MM.1S (cell line): ENCODE data around the gene SATB2.

ENCODE experiments used
- DNase-seq: peaks from one replicate; pipeline ENCODE4 v3.0.0-alpha.2; 2015
- H2AFZ ChIP-seq: fragments of 300-600 bp; sonication (generic); 2 replicates; pipeline ENCODE4 v1.6.0; 2016; ENCODE audit warnings: antibody characterized with exemption, low read length
- H3F3A ChIP-seq: fragments of 300-600 bp; sonication (generic); 2 replicates; pipeline ENCODE4 v1.6.1; 2016; ENCODE audit warnings: mild to moderate bottlenecking, antibody characterized with exemption, low read length, moderate library complexity, mixed read lengths; ENCODE audit not compliant: insufficient read depth
- H3K27ac ChIP-seq: fragments of 300-600 bp; sonication (generic); 2 replicates; pipeline ENCODE4 v1.5.1; 2016; ENCODE audit warnings: mild to moderate bottlenecking, low read length
- H3K27me3 ChIP-seq: fragments of 300-600 bp; sonication (generic); replicated peaks from 2 replicates; pipeline ENCODE4 v1.6.0; 2016; ENCODE audit warnings: low read length; ENCODE audit not compliant: insufficient read depth
- H3K36me3 ChIP-seq: fragments of 300-600 bp; sonication (generic); replicated peaks from 2 replicates; pipeline ENCODE4 v1.6.1; 2016; ENCODE audit warnings: mild to moderate bottlenecking, low read length, mixed read lengths; ENCODE audit not compliant: insufficient read depth
- H3K4me1 ChIP-seq: fragments of 300-600 bp; sonication (generic); 2 replicates; pipeline ENCODE4 v1.6.1; 2016; ENCODE audit warnings: low read length, mixed read lengths
- H3K4me2 ChIP-seq: fragments of 300-600 bp; sonication (generic); 2 replicates; pipeline ENCODE4 v1.6.0; 2016; ENCODE audit warnings: low read depth, low read length
- H3K4me3 ChIP-seq: fragments of 300-600 bp; sonication (generic); 2 replicates; pipeline ENCODE4 v1.5.1; 2016; ENCODE audit warnings: low read length, mixed read lengths
- H3K79me2 ChIP-seq: fragments of 300-600 bp; sonication (generic); 2 replicates; pipeline ENCODE4 v1.6.1; 2016; ENCODE audit warnings: mixed run types, low read length, mixed read lengths
- H3K9ac ChIP-seq: fragments of 300-600 bp; sonication (generic); 2 replicates; pipeline ENCODE4 v1.6.1; 2016; ENCODE audit warnings: low read length, mixed read lengths
- H3K9me2 ChIP-seq: fragments of 300-600 bp; sonication (generic); replicated peaks from 2 replicates; pipeline ENCODE4 v1.6.1; 2016; ENCODE audit warnings: mild to moderate bottlenecking, low read length, mixed read lengths; ENCODE audit not compliant: insufficient read depth
- H3K9me3 ChIP-seq: fragments of 300-600 bp; sonication (generic); replicated peaks from 2 replicates; pipeline ENCODE4 v1.6.1; 2016; ENCODE audit warnings: mild to moderate bottlenecking, low read length, mixed read lengths; ENCODE audit not compliant: insufficient read depth
- H4K20me1 ChIP-seq: fragments of 300-600 bp; sonication (generic); 2 replicates; pipeline ENCODE4 v1.6.1; 2016; ENCODE audit warnings: mild to moderate bottlenecking, low read length, moderate library complexity, mixed read lengths; ENCODE audit not compliant: insufficient read depth
- EZH2 ChIP-seq: fragments of 300-600 bp; sonication (generic); optimal IDR thresholded peaks from 2 replicates; pipeline ENCODE3; 2017; ENCODE audit warnings: low read depth, mild to moderate bottlenecking, antibody characterized with exemption, low read length, mixed read lengths
- EZH2phosphoT487 ChIP-seq: fragments of 300-600 bp; sonication (generic); IDR thresholded peaks from 2 replicates; pipeline ENCODE4 v1.6.1; 2018; ENCODE audit warnings: antibody characterized with exemption, low read length
- TF ChIP-seq, protein P1 (sequence below): fragments of 300-600 bp; sonication (generic); IDR thresholded peaks from 2 replicates; pipeline ENCODE4 v1.5.1; 2016; ENCODE audit warnings: antibody characterized with exemption, low read length, mixed read lengths

SATB2 gene

DNA sequence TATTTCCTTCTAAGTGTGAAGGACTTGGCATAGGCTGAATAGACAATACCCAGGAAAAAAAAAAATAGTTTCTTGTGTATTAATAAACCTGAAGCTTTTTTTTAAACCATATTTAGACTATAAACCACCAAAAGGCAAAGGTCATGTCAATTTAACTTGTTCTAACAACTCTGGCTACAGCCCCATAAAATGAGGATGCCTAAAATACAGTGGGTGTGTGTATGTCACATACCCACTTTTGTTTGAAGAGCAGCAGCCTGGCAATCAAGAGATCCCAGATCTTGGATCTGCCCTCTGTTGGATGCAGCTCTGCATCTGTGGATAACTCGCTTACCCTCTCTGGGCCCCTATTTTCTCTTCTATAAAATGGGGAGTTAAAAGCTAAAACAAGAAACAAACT is 65.4 kb downstream of the SATB2 start:
- DNase-seq = no peak
- H3K36me3 ChIP-seq = no peaks in the 10 kb centered on the region
- H3K27me3 ChIP-seq = no peaks in the 10 kb centered on the region
- no peaks in the 10 kb centered on the region for H3K9me2 ChIP-seq
- H3F3A ChIP-seq = no peaks in the 10 kb centered on the region
- H3K4me2 ChIP-seq = no peak overlapping the region
- no peak overlapping the region for H3K9ac ChIP-seq
- no peaks in the 10 kb centered on the region for H4K20me1 ChIP-seq
- H2AFZ ChIP-seq = no peak overlapping the region
- no peaks in the 10 kb centered on the region for H3K4me1 ChIP-seq
- TF ChIP-seq EZH2phosphoT487 (no peak), EZH2 (no peak)
- TF ChIP-seq, protein P1, sequence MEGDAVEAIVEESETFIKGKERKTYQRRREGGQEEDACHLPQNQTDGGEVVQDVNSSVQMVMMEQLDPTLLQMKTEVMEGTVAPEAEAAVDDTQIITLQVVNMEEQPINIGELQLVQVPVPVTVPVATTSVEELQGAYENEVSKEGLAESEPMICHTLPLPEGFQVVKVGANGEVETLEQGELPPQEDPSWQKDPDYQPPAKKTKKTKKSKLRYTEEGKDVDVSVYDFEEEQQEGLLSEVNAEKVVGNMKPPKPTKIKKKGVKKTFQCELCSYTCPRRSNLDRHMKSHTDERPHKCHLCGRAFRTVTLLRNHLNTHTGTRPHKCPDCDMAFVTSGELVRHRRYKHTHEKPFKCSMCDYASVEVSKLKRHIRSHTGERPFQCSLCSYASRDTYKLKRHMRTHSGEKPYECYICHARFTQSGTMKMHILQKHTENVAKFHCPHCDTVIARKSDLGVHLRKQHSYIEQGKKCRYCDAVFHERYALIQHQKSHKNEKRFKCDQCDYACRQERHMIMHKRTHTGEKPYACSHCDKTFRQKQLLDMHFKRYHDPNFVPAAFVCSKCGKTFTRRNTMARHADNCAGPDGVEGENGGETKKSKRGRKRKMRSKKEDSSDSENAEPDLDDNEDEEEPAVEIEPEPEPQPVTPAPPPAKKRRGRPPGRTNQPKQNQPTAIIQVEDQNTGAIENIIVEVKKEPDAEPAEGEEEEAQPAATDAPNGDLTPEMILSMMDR = no peak
- H3K4me3 ChIP-seq = no peak overlapping the region
- H3K9me3 ChIP-seq = no peaks in the 10 kb centered on the region
- H3K79me2 ChIP-seq = no peaks in the 10 kb centered on the region
- no peak overlapping the region for H3K27ac ChIP-seq

DNA sequence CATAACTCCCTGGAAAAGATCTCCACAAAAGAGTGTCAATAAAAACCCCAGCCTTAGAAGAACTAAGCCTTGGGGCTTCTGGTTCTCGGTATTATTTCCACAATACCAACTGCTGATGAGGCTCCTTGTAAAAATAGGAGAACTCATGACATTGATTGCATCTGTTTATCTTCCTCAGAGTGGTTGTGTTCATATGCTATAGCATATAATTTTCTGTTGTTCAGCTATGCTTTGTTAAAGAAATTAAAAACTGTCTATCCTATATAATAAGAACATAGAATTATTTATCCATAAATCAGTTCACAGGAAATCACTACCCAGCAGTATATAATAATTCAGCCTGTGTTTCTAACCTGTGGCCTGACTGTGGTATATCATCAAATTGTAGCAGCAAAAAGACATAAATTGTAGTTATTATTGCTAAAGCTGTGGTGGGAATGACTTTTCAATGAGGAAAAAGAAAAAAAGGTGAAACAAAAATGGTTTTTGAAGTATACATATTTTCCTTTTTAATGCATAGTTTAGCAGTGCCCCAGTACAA is 68.9 kb downstream of the SATB2 start:
- Histone ChIP-seq H3K4me1 (no peaks in the 10 kb centered on the region), H3K9me2 (no peaks in the 10 kb centered on the region), H3K4me3 (no peak overlapping the region), H3K36me3 (no peaks in the 10 kb centered on the region), H4K20me1 (no peaks in the 10 kb centered on the region), H3K9ac (no peak overlapping the region), H3K27me3 (no peaks in the 10 kb centered on the region), H3K9me3 (no peaks in the 10 kb centered on the region), H3K27ac (no peak overlapping the region), H3K79me2 (no peaks in the 10 kb centered on the region), H2AFZ (no peak overlapping the region), H3K4me2 (no peak overlapping the region), H3F3A (no peaks in the 10 kb centered on the region)
- DNase-seq = no peak
- no peak for TF ChIP-seq EZH2
- no peak for TF ChIP-seq EZH2phosphoT487
- TF ChIP-seq, protein P1 = no peak

DNA sequence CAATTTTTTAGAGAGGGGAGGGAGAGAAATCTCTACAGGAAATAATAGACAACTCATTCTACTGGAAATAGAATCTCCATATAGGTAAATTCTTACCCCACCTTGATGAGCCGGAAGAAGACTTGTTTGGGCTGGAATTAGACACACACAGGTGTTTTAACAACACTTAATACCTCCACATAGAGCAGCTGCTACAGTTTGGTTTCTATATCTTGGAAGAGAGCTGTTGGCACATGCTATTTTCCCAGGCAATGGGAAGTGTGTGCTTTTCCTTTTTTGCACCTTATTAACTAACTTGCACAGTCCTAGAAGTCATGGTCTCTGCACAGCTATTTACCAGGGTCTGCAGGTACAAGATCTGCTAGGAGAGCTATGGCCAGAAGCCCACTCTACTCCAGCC is 73.7 kb downstream of the SATB2 start:
- H4K20me1 ChIP-seq = no peaks in the 10 kb centered on the region

More for the DNA sequence above, 73.7 kb downstream of the SATB2 start:
- TF ChIP-seq, protein P1 = no peak
- no peaks in the 10 kb centered on the region for H3K79me2 ChIP-seq
- no peak overlapping the region for H2AFZ ChIP-seq
- H3K27ac ChIP-seq = no peak overlapping the region
- DNase-seq = no peak
- no peak overlapping the region for H3K4me3 ChIP-seq
- no peak overlapping the region for H3K9ac ChIP-seq
- no peaks in the 10 kb centered on the region for H3K27me3 ChIP-seq
- H3K4me2 ChIP-seq = no peak overlapping the region
- no peaks in the 10 kb centered on the region for H3K36me3 ChIP-seq
- H3K9me3 ChIP-seq = no peaks in the 10 kb centered on the region
- no peaks in the 10 kb centered on the region for H3F3A ChIP-seq
- H3K4me1 ChIP-seq = no peaks in the 10 kb centered on the region
- H3K9me2 ChIP-seq = no peaks in the 10 kb centered on the region
